H9 (cell line): ENCODE data around the gene CEP131. TPM values are rescaled to one million over a fixed set of nuclear protein-coding genes. Genes with fewer than 3 reads are reported as not detected.

Source experiments
- DNase-seq: peaks from one replicate; pipeline ENCODE4 v3.0.0-alpha.2; 2017
- H2AFZ ChIP-seq: one replicate; pipeline ENCODE4 v1.6.1; 2013; ENCODE audit warnings: mild to moderate bottlenecking, low read length, control low read depth, moderate library complexity
- H2AK5ac ChIP-seq: 2 replicates; pipeline ENCODE4 v1.6.1; 2013; ENCODE audit warnings: low read length, control low read depth, mixed read lengths; ENCODE audit not compliant: insufficient read length
- H2BK120ac ChIP-seq: one replicate; pipeline ENCODE4 v1.6.1; 2013; ENCODE audit warnings: low read depth, mild to moderate bottlenecking, low read length, control low read depth, inconsistent platforms; ENCODE audit not compliant: poor library complexity, severe bottlenecking
- H2BK12ac ChIP-seq: 2 replicates; pipeline ENCODE4 v1.6.1; 2013; ENCODE audit warnings: low read length, control low read depth, mixed read lengths, low read depth; ENCODE audit not compliant: insufficient read length
- H2BK15ac ChIP-seq: 2 replicates; pipeline ENCODE4 v1.6.1; 2013; ENCODE audit warnings: low read depth, low read length, control low read depth
- H2BK20ac ChIP-seq: one replicate; pipeline ENCODE4 v1.6.1; 2013; ENCODE audit warnings: low read depth, mild to moderate bottlenecking, low read length, control low read depth, inconsistent platforms; ENCODE audit not compliant: poor library complexity, severe bottlenecking
- H2BK5ac ChIP-seq: 2 replicates; pipeline ENCODE4 v1.6.1; 2013; ENCODE audit warnings: low read length, control low read depth, mixed read lengths; ENCODE audit not compliant: insufficient read length
- H3K14ac ChIP-seq: 2 replicates; pipeline ENCODE4 v1.6.1; 2013; ENCODE audit warnings: low read length, control low read depth; ENCODE audit not compliant: insufficient read depth
- H3K18ac ChIP-seq: 2 replicates; pipeline ENCODE4 v1.6.1; 2013; ENCODE audit warnings: low read depth, mild to moderate bottlenecking, mixed read lengths, low read length, control low read depth; ENCODE audit not compliant: insufficient read length
- H3K23ac ChIP-seq: 2 replicates; pipeline ENCODE4 v1.6.1; 2013; ENCODE audit warnings: low read length, control low read depth, mixed read lengths, low read depth; ENCODE audit not compliant: insufficient read length
- H3K23me2 ChIP-seq: 2 replicates; pipeline ENCODE4 v1.6.1; 2013; ENCODE audit warnings: low read depth, mild to moderate bottlenecking, mixed read lengths, low read length, control low read depth; ENCODE audit not compliant: insufficient read length, poor library complexity, severe bottlenecking
- H3K27ac ChIP-seq: 2 replicates; pipeline ENCODE4 v1.5.1; 2013; ENCODE audit warnings: low read length, control low read depth, mixed read lengths, low read depth; ENCODE audit not compliant: insufficient read length
- H3K27me3 ChIP-seq: 2 replicates; pipeline ENCODE4 v1.6.1; 2013; ENCODE audit warnings: low read length, control low read depth, inconsistent platforms; ENCODE audit not compliant: insufficient read depth
- H3K4ac ChIP-seq: 2 replicates; pipeline ENCODE4 v1.6.1; 2013; ENCODE audit warnings: low read depth, mild to moderate bottlenecking, control low read depth, inconsistent platforms, low read length, moderate library complexity
- H3K4me1 ChIP-seq: 2 replicates; pipeline ENCODE4 v1.6.1; 2013; ENCODE audit warnings: low read length, control low read depth, inconsistent platforms; ENCODE audit not compliant: insufficient read depth
- H3K4me2 ChIP-seq: 2 replicates; pipeline ENCODE4 v1.6.1; 2013; ENCODE audit warnings: low read length, control low read depth, mixed read lengths; ENCODE audit not compliant: insufficient read length, insufficient read depth
- H3K56ac ChIP-seq: 2 replicates; pipeline ENCODE4 v1.6.1; 2013; ENCODE audit warnings: low read depth, mild to moderate bottlenecking, mixed read lengths, low read length, control low read depth; ENCODE audit not compliant: insufficient read length
- H3K79me1 ChIP-seq: 2 replicates; pipeline ENCODE4 v1.6.1; 2013; ENCODE audit warnings: low read depth, mild to moderate bottlenecking, moderate library complexity, low read length, control low read depth, inconsistent platforms; ENCODE audit not compliant: insufficient read depth, poor library complexity, severe bottlenecking
- H3K79me2 ChIP-seq: 2 replicates; pipeline ENCODE4 v1.6.1; 2013; ENCODE audit warnings: low read length, control low read depth, inconsistent platforms; ENCODE audit not compliant: insufficient read depth
- H3K9ac ChIP-seq: 2 replicates; pipeline ENCODE4 v1.6.1; 2013; ENCODE audit warnings: low read length, control low read depth, mixed read lengths; ENCODE audit not compliant: insufficient read length; ENCODE audit errors: extremely low read depth
- H3K9me3 ChIP-seq: one replicate; pipeline ENCODE4 v1.6.1; 2013; ENCODE audit warnings: low read depth, low read length, inconsistent platforms; ENCODE audit not compliant: control insufficient read depth
- H3T11ph ChIP-seq: one replicate; pipeline ENCODE4 v1.6.1; 2013; ENCODE audit warnings: mild to moderate bottlenecking, low read length, control low read depth, inconsistent platforms
- H4K20me1 ChIP-seq: one replicate; pipeline ENCODE4 v1.6.1; 2013; ENCODE audit not compliant: control insufficient read depth, insufficient read length, insufficient read depth
- H4K5ac ChIP-seq: 2 replicates; pipeline ENCODE4 v1.6.1; 2013; ENCODE audit warnings: low read depth, mild to moderate bottlenecking, mixed read lengths, low read length, control low read depth; ENCODE audit not compliant: insufficient read length
- H4K8ac ChIP-seq: replicated peaks from 2 replicates; pipeline ENCODE4 v1.6.1; 2013; ENCODE audit warnings: low read length, control low read depth, mixed read lengths, low read depth; ENCODE audit not compliant: insufficient read length
- H4K91ac ChIP-seq: 2 replicates; pipeline ENCODE4 v1.6.1; 2013; ENCODE audit warnings: low read depth, mild to moderate bottlenecking, moderate library complexity, mixed read lengths, low read length, control low read depth; ENCODE audit not compliant: insufficient read length
- H3K27ac Mint-ChIP-seq, 3 experiments: 2 replicates in 2 of 3; 3 replicates in 1 of 3; pipeline ENCODE4 v1.8.0; 2020 to 2021; ENCODE audit warnings: mixed read lengths in 3 of 3, mild to moderate bottlenecking in 1 of 3, moderate library complexity in 1 of 3
- H3K27me3 Mint-ChIP-seq: 2 replicates; pipeline ENCODE4 v1.8.0; 2021; ENCODE audit warnings: low read depth, mild to moderate bottlenecking, moderate library complexity, mixed read lengths
- H3K36me3 Mint-ChIP-seq, 3 experiments: 2 replicates in 2 of 3; 3 replicates in 1 of 3; pipeline ENCODE4 v1.8.0; 2020 to 2021; ENCODE audit warnings: low read depth in 3 of 3, mixed read lengths in 3 of 3; ENCODE audit not compliant: insufficient read depth in 1 of 3
- H3K4me1 Mint-ChIP-seq, 2 experiments: 2 replicates each; pipeline ENCODE4 v1.8.0; 2020; ENCODE audit warnings: mixed read lengths in 2 of 2
- H3K4me3 Mint-ChIP-seq, 2 experiments: 2 replicates in 1 of 2; 3 replicates in 1 of 2; pipeline ENCODE4 v1.8.0; 2020 to 2021; ENCODE audit warnings: mild to moderate bottlenecking in 2 of 2, mixed read lengths in 2 of 2, moderate library complexity in 1 of 2
- H3K9me3 Mint-ChIP-seq, 2 experiments: 2 replicates in 1 of 2; 3 replicates in 1 of 2; pipeline ENCODE4 v1.8.0; 2020; ENCODE audit warnings: mild to moderate bottlenecking in 2 of 2, mixed read lengths in 2 of 2, moderate library complexity in 1 of 2
- CTCF ChIP-seq: fragments of 200-600 bp; sonication (generic); conservative IDR thresholded peaks from 3 replicates; pipeline ENCODE4 v1.8.0; 2021; ENCODE audit warnings: antibody characterized with exemption, mild to moderate bottlenecking
- WGBS: extraction: QIAGEN DNeasy Blood & Tissue Kit; methylation state at CpG from one replicate; pipeline ENCODE4 v1.1.7; 2013; ENCODE audit warnings: missing lambda C conversion rate, low lambda C conversion rate, mixed read lengths; ENCODE audit not compliant: insufficient read length; ENCODE audit errors: extremely low coverage; 5-methylcytosine and 5-hydroxymethylcytosine counted together
- total RNA-seq: library from RNA; stranded (reverse); gene quantifications from 2 replicates; pipeline ENCODE4 v1.2.1, GENCODE V29; 2021

CEP131 gene
- total RNA-seq, 1 experiment from 2014 or later, result 16.3 TPM

- no peak for DNase-seq
- Mint-ChIP-seq H3K9me3 (no peaks in the 10 kb centered on the region), H3K36me3 (peaks cover 0 to 6% (median 4%) of the 10 kb centered on the region in 3 experiments; a peak in 4 of 7 replicates), H3K4me1 (peaks cover 2 to 4% of the 10 kb centered on the region in 2 experiments; a peak in 1 of 4 replicates), H3K27ac (no peak overlapping the region), H3K27me3 (no peaks in the 10 kb centered on the region), H3K4me3 (no peak overlapping the region)
- no CpG with 5 or more reads among the region's 7 CpGs for WGBS
- H2BK20ac ChIP-seq, result no peak overlapping the region
- H2BK5ac ChIP-seq, result no peak overlapping the region
- no peak overlapping the region for H2BK12ac ChIP-seq
- H2AFZ ChIP-seq, result no peak overlapping the region
- no peak overlapping the region for H3K4ac ChIP-seq
- H2BK120ac ChIP-seq, result no peak overlapping the region
- H4K8ac ChIP-seq, result no peak overlapping the region
- H3K23me2 ChIP-seq, result no peaks in the 10 kb centered on the region
- H3K27ac ChIP-seq, result no peak overlapping the region
- no peak overlapping the region for H3K56ac ChIP-seq
- H4K5ac ChIP-seq, result no peak overlapping the region
- H3K4me2 ChIP-seq, result no peak overlapping the region
- H3K27me3 ChIP-seq, result no peaks in the 10 kb centered on the region
- H3K79me1 ChIP-seq, result no peaks in the 10 kb centered on the region
- no peak overlapping the region for H2BK15ac ChIP-seq
- no peaks in the 10 kb centered on the region for H3K4me1 ChIP-seq
- H4K20me1 ChIP-seq, result no peaks in the 10 kb centered on the region
- H2AK5ac ChIP-seq, result no peak overlapping the region
- H4K91ac ChIP-seq, result no peak overlapping the region
- no peak overlapping the region for H3T11ph ChIP-seq
- H3K23ac ChIP-seq, result no peak overlapping the region
- H3K14ac ChIP-seq, result no peak overlapping the region
- H3K9ac ChIP-seq, result no peak overlapping the region
- no peak overlapping the region for H3K18ac ChIP-seq
- no peaks in the 10 kb centered on the region for H3K9me3 ChIP-seq
- no peaks in the 10 kb centered on the region for H3K79me2 ChIP-seq
- TF ChIP-seq CTCF, result no peak
These were observed 36.6 kb downstream of the CEP131 start for GRCh38 chr17:81186203-81186602.
